ENCODE measurements around the gene RPL32. TPM values are rescaled to one million over a fixed set of nuclear protein-coding genes. Genes with fewer than 3 reads are reported as not detected.
"Not testable (repeated sequence)": the region's sequence is repeated elsewhere in the genome, so short reads cannot be mapped to it uniquely, and the experiment has no call there.

Gene RPL32
- 1,545 and 2,409 TPM in 2 replicates for total RNA-seq (2014; rRNA removed; shearing (Covaris generic); ENCODE audit: low replicate concordance)

GRCh38 chr3:12841149-12841969 lies at the start of gene RPL32:
Gene RPL32 (minus strand): TSS chr3:12841565. CDS start chr3:12840237, 1,328 bp downstream.
- Histone ChIP-seq H3K9me3 (no peaks in the 10 kb centered on the region), H3K36me3 (peaks cover 48% of the 10 kb centered on the region), H3K27me3 (no peaks in the 10 kb centered on the region), H3K4me3 (peak within 1 kb of the TSS; percentile 81)
- DNase-seq = peak; percentile 80

- Histone ChIP-seq H3K9me3 (no peaks in the 10 kb centered on the region), H3K4me3 (no peak overlapping the region), H3K36me3 (no peaks in the 10 kb centered on the region), H3K27me3 (no peaks in the 10 kb centered on the region)
- DNase-seq = no peak
Observed at GRCh38 chr3:12890610-12891390, 49.4 kb upstream of the RPL32 start.

- H3K9me3 ChIP-seq = no peaks in the 10 kb centered on the region
- H3K27me3 ChIP-seq = no peaks in the 10 kb centered on the region
- no peak overlapping the region for H3K4me3 ChIP-seq
- no peaks in the 10 kb centered on the region for H3K36me3 ChIP-seq
- DNase-seq = no peak
Observed at GRCh38 chr3:12886736-12887135, 45.4 kb upstream of the RPL32 start.

GRCh38 chr3:12886106-12886679 lies 44.8 kb upstream of the RPL32 start:
- no peaks in the 10 kb centered on the region for H3K9me3 ChIP-seq
- no peaks in the 10 kb centered on the region for H3K27me3 ChIP-seq
- H3K4me3 ChIP-seq = no peak overlapping the region
- H3K36me3 ChIP-seq = no peaks in the 10 kb centered on the region
- no peak for DNase-seq

GRCh38 chr3:12885583-12885930 lies 44.2 kb upstream of the RPL32 start:
- no peak overlapping the region for H3K4me3 ChIP-seq
- no peak for DNase-seq
- no peaks in the 10 kb centered on the region for H3K36me3 ChIP-seq
- H3K9me3 ChIP-seq = no peaks in the 10 kb centered on the region
- no peaks in the 10 kb centered on the region for H3K27me3 ChIP-seq

- H3K4me3 ChIP-seq = no peak overlapping the region
- DNase-seq = no peak
- no peaks in the 10 kb centered on the region for H3K9me3 ChIP-seq
- H3K27me3 ChIP-seq = no peaks in the 10 kb centered on the region
- H3K36me3 ChIP-seq = no peaks in the 10 kb centered on the region
Observed at GRCh38 chr3:12884790-12885582, 43.6 kb upstream of the RPL32 start.

GRCh38 chr3:12884186-12884680 lies 42.9 kb upstream of the RPL32 start:
- no peak overlapping the region for H3K4me3 ChIP-seq
- H3K36me3 ChIP-seq = no peaks in the 10 kb centered on the region
- no peaks in the 10 kb centered on the region for H3K27me3 ChIP-seq
- H3K9me3 ChIP-seq = no peaks in the 10 kb centered on the region
- no peak for DNase-seq

- H3K4me3 ChIP-seq = no peak overlapping the region
- H3K36me3 ChIP-seq = no peaks in the 10 kb centered on the region
- H3K9me3 ChIP-seq = no peaks in the 10 kb centered on the region
- no peak for DNase-seq
- no peaks in the 10 kb centered on the region for H3K27me3 ChIP-seq
Observed at GRCh38 chr3:12882336-12883310, 41.3 kb upstream of the RPL32 start.

GRCh38 chr3:12881858-12882257 lies 40.5 kb upstream of the RPL32 start:
- H3K4me3 ChIP-seq, H3K36me3 ChIP-seq, DNase-seq, H3K9me3 ChIP-seq, H3K27me3 ChIP-seq: not testable (repeated sequence)

GRCh38 chr3:12879191-12879815 lies 37.9 kb upstream of the RPL32 start:
- Histone ChIP-seq H3K4me3 (no peak overlapping the region), H3K27me3 (no peaks in the 10 kb centered on the region), H3K36me3 (no peaks in the 10 kb centered on the region), H3K9me3 (no peaks in the 10 kb centered on the region)
- no peak for DNase-seq

- not testable (repeated sequence) for H3K27me3 ChIP-seq, H3K9me3 ChIP-seq, H3K36me3 ChIP-seq
Observed at GRCh38 chr3:12878758-12879157, 37.4 kb upstream of the RPL32 start.

GRCh38 chr3:12878141-12878574 lies 36.8 kb upstream of the RPL32 start:
- Histone ChIP-seq H3K9me3 (no peaks in the 10 kb centered on the region), H3K27me3 (no peaks in the 10 kb centered on the region), H3K4me3 (no peak overlapping the region), H3K36me3 (no peaks in the 10 kb centered on the region)
- no peak for DNase-seq

More at GRCh38 chr3:12878758-12879157, 37.4 kb upstream of the RPL32 start:
- H3K4me3 ChIP-seq, DNase-seq: not testable (repeated sequence)

- H3K27me3 ChIP-seq = no peaks in the 10 kb centered on the region
- no peak overlapping the region for H3K4me3 ChIP-seq
- H3K9me3 ChIP-seq = no peaks in the 10 kb centered on the region
- H3K36me3 ChIP-seq = no peaks in the 10 kb centered on the region
- DNase-seq = no peak
Observed at GRCh38 chr3:12877040-12877439, 35.7 kb upstream of the RPL32 start.

- no peak for DNase-seq
- Histone ChIP-seq H3K9me3 (no peaks in the 10 kb centered on the region), H3K4me3 (no peak overlapping the region), H3K27me3 (no peaks in the 10 kb centered on the region), H3K36me3 (no peaks in the 10 kb centered on the region)
Observed at GRCh38 chr3:12875857-12876836, 34.8 kb upstream of the RPL32 start.

Measured in MG63 (cell line).